ENCODE data around the gene TBL1X.

TBL1X gene

DNA sequence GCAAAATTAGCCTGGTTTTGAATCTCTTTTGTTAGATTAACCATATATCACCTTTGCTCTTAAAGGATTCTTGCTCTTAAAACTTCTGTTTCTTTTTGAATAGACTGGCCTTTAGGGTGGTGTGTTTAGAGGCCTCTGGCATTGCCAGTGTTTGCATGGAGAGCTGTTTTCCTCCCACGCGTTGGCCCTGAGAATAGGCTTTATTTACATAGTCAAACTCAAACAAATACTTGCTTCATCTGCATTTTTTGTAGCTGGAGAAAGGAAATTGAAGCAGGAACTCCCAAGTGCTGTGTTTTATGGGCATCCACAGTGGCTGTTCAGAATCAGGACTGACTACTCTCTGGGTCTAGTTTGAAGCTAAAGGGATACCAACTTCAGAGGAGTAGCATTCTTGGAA is 324.1 kb downstream of the TBL1X start:
- in situ Hi-C loops (cut with HindIII; ENCODE audit: low pct_ligation_motif_present, low pct_unique_long_range_greater_than_20kb, low sequenced_read_pairs): no loop called here
- DNase-seq: no peak

DNA sequence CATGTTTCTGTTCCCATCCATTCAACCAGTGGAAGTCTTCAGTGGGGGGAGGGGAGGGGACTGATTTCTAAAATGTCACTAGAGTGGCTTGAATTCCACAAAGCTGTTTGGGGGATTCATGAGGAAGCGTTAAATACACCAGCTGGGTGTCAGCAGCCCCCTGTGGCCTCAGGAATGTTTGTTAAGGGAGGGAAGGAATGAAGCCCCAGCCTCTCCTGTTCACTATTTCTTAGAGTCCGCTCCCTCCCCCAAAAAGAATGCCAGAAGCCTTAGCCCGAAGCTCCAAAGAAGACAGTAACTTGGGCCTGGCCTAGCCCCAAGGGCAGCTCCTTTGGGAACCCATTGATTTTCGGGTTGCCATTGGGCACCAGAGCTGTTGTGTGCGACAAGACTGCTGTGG is 324.7 kb downstream of the TBL1X start:
- DNase-seq: no peak
- in situ Hi-C loops (cut with HindIII; ENCODE audit: low pct_ligation_motif_present, low pct_unique_long_range_greater_than_20kb, low sequenced_read_pairs): no loop called here
